Pons (tissue), 1 donor: ENCODE results near the gene OR2T8.

Experiments used
- DNase-seq: peaks from one replicate; pipeline ENCODE4 v3.0.0-alpha.2; 2016; ENCODE audit warnings: low spot score

OR2T8 gene

GRCh38 chr1:247961791-247962190, 41.7 kb downstream of the OR2T8 start:
- DNase-seq = no peak

- DNase-seq = no peak
These were observed 43.0 kb downstream of the OR2T8 start for GRCh38 chr1:247962911-247963588.

GRCh38 chr1:247964933-247965332, 44.9 kb downstream of the OR2T8 start, which contains the start of gene OR2AK2:
Gene OR2AK2 (plus strand): TSS chr1:247965233. CDS start chr1:247965377, 144 bp downstream.
- DNase-seq = no peak

GRCh38 chr1:247966532-247967204, 46.6 kb downstream of the OR2T8 start:
- no peak for DNase-seq
